HepG2 (cell line): ENCODE measurements around the gene TACO1. TPM values are rescaled to one million over a fixed set of nuclear protein-coding genes. Genes with fewer than 3 reads are reported as not detected.
A peak's percentile ranks its signal among the peaks of the same experiment; 100 is the strongest.

ENCODE experiments used
- BCL6 ChIP-seq: IDR thresholded peaks from 2 replicates; pipeline ENCODE4 v1.6.1; 2016; ENCODE audit warnings: missing genetic modification reagents, missing compliant biosample characterization
- HNF4G ChIP-seq, 2 experiments: sonication (generic) in 1 of 2; formaldehyde crosslinking in 1 of 2; IDR thresholded peaks; 2 replicates each; pipeline versions ENCODE4 v1.4.0 to v1.6.1; 2011 to 2020; ENCODE audit warnings: borderline replicate concordance in 2 of 2, low read depth in 2 of 2, mild to moderate bottlenecking in 2 of 2, low read length in 1 of 2, missing genetic modification reagents in 1 of 2, moderate library complexity in 1 of 2
- KDM2A ChIP-seq: sonication (generic); formaldehyde crosslinking; IDR thresholded peaks from 2 replicates; pipeline ENCODE4 v1.4.0; 2020; ENCODE audit warnings: low read depth, missing genetic modification reagents, borderline replicate concordance
- MTF1 ChIP-seq: sonication (generic); formaldehyde crosslinking; IDR thresholded peaks from 2 replicates; pipeline ENCODE4 v1.5.0; 2020; ENCODE audit warnings: missing genetic modification reagents
- RFXANK ChIP-seq: IDR thresholded peaks from 2 replicates; pipeline ENCODE4 v1.6.1; 2016
- SETDB1 ChIP-seq: sonication (generic); formaldehyde crosslinking; IDR thresholded peaks from 2 replicates; pipeline ENCODE4 v1.5.1; 2020; ENCODE audit warnings: missing genetic modification reagents, mild to moderate bottlenecking, borderline replicate concordance
- SMAD9 ChIP-seq: sonication (generic); formaldehyde crosslinking; IDR thresholded peaks from 2 replicates; pipeline ENCODE4 v1.5.1; 2020; ENCODE audit warnings: mild to moderate bottlenecking, missing genetic modification reagents
- ZFP37 ChIP-seq: sonication (generic); formaldehyde crosslinking; IDR thresholded peaks from 2 replicates; pipeline ENCODE4 v1.4.0; 2020; ENCODE audit warnings: missing genetic modification reagents, borderline replicate concordance
- polyA plus RNA-seq, 8 experiments: library from polyadenylated mRNA; depleted of rRNA in 3 of 8; stranded (reverse) in 7 of 8; unstranded in 1 of 8; fragments of >200 nt; fragmentation: Illumina TruSeq in 4 of 8; extraction: Trizol in 4 of 8; gene quantifications; 2 replicates each; pipeline versions ENCODE4 v1.2.1 to v1.2.3, GENCODE V29; 2011 to 2016; ENCODE audit warnings: low read depth in 4 of 8, missing spikeins in 1 of 8, mixed read lengths in 1 of 8; ENCODE audit not compliant: insufficient read depth in 1 of 8
- total RNA-seq, 5 experiments: library from RNA; depleted of rRNA; stranded (reverse); fragments of >200 nt; fragmentation: Illumina TruSeq; extraction: Trizol; gene quantifications; 2 replicates each; pipeline ENCODE4 v1.2.3, GENCODE V29; 2016; ENCODE audit warnings: low read depth in 1 of 5
- TF ChIP-seq, protein P1 (sequence below): sonication (generic); formaldehyde crosslinking; IDR thresholded peaks from 2 replicates; pipeline ENCODE4 v1.4.0; 2020; ENCODE audit warnings: missing genetic modification reagents
- TF ChIP-seq, protein P2 (sequence below), 2 experiments: IDR thresholded peaks; 2 replicates each; pipeline ENCODE4 v1.6.1; 2011 to 2012; ENCODE audit warnings: low read length in 2 of 2, borderline replicate concordance in 1 of 2, low read depth in 1 of 2, mild to moderate bottlenecking in 1 of 2, moderate library complexity in 1 of 2
- TF ChIP-seq, protein P3 (sequence below): sonication (generic); formaldehyde crosslinking; IDR thresholded peaks from 2 replicates; pipeline ENCODE4 v1.9.0; 2021; ENCODE audit warnings: missing genetic modification reagents, mild to moderate bottlenecking, borderline replicate concordance
- TF ChIP-seq, protein P4 (sequence below): sonication (generic); formaldehyde crosslinking; IDR thresholded peaks from 2 replicates; pipeline ENCODE4 v1.5.1; 2020; ENCODE audit warnings: missing genetic modification reagents, mild to moderate bottlenecking, borderline replicate concordance
- TF ChIP-seq, protein P5 (sequence below): sonication (generic); formaldehyde crosslinking; IDR thresholded peaks from 2 replicates; pipeline ENCODE4 v1.4.0; 2020; ENCODE audit warnings: missing genetic modification reagents, borderline replicate concordance

Gene TACO1
- total and polyA plus RNA-seq, 2 of the 13 experiments (the other 11 are each of a cell fraction or from before 2014, with no cell fraction given) = 34.7 to 53.6 TPM

DNA sequence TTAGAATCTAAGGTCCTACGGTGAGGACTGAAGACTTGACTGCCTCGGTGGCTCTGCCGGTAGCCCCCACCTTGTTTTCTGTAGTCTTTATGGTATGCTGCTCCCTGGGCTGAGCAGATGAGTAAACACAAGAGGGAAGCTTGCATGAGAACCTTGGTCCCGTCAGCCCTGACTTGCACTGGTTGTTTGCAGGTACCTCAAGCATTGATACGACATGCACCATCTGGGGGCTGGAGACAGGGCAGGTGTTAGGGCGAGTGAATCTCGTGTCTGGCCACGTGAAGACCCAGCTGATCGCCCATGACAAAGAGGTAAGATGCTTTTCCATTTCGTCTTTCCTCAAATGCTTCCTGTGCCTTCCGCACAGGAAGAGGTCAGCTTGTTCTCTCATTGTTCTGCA is 21.1 kb upstream of the TACO1 start (continued):
- TF ChIP-seq, protein P1, sequence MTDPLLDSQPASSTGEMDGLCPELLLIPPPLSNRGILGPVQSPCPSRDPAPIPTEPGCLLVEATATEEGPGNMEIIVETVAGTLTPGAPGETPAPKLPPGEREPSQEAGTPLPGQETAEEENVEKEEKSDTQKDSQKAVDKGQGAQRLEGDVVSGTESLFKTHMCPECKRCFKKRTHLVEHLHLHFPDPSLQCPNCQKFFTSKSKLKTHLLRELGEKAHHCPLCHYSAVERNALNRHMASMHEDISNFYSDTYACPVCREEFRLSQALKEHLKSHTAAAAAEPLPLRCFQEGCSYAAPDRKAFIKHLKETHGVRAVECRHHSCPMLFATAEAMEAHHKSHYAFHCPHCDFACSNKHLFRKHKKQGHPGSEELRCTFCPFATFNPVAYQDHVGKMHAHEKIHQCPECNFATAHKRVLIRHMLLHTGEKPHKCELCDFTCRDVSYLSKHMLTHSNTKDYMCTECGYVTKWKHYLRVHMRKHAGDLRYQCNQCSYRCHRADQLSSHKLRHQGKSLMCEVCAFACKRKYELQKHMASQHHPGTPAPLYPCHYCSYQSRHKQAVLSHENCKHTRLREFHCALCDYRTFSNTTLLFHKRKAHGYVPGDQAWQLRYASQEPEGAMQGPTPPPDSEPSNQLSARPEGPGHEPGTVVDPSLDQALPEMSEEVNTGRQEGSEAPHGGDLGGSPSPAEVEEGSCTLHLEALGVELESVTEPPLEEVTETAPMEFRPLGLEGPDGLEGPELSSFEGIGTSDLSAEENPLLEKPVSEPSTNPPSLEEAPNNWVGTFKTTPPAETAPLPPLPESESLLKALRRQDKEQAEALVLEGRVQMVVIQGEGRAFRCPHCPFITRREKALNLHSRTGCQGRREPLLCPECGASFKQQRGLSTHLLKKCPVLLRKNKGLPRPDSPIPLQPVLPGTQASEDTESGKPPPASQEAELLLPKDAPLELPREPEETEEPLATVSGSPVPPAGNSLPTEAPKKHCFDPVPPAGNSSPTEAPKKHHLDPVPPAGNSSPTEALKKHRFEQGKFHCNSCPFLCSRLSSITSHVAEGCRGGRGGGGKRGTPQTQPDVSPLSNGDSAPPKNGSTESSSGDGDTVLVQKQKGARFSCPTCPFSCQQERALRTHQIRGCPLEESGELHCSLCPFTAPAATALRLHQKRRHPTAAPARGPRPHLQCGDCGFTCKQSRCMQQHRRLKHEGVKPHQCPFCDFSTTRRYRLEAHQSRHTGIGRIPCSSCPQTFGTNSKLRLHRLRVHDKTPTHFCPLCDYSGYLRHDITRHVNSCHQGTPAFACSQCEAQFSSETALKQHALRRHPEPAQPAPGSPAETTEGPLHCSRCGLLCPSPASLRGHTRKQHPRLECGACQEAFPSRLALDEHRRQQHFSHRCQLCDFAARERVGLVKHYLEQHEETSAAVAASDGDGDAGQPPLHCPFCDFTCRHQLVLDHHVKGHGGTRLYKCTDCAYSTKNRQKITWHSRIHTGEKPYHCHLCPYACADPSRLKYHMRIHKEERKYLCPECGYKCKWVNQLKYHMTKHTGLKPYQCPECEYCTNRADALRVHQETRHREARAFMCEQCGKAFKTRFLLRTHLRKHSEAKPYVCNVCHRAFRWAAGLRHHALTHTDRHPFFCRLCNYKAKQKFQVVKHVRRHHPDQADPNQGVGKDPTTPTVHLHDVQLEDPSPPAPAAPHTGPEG = no peak
- TF ChIP-seq RFXANK (CRISPR knock-in tag) = no peak
- 0 out of 2 replicates have a peak, but pooled peaks have one; percentile 41 for TF ChIP-seq HNF4G (IDR thresholded peaks at IDR 0.05; ENCODE audit: borderline replicate concordance, low read depth, low read length)
- TF ChIP-seq HNF4G (CRISPR knock-in tag; IDR thresholded peaks at IDR 0.05; ENCODE audit: borderline replicate concordance, low read depth) = peak; percentile 87; the same call in 1 of the 2 replicates
- TF ChIP-seq, protein P2, sequence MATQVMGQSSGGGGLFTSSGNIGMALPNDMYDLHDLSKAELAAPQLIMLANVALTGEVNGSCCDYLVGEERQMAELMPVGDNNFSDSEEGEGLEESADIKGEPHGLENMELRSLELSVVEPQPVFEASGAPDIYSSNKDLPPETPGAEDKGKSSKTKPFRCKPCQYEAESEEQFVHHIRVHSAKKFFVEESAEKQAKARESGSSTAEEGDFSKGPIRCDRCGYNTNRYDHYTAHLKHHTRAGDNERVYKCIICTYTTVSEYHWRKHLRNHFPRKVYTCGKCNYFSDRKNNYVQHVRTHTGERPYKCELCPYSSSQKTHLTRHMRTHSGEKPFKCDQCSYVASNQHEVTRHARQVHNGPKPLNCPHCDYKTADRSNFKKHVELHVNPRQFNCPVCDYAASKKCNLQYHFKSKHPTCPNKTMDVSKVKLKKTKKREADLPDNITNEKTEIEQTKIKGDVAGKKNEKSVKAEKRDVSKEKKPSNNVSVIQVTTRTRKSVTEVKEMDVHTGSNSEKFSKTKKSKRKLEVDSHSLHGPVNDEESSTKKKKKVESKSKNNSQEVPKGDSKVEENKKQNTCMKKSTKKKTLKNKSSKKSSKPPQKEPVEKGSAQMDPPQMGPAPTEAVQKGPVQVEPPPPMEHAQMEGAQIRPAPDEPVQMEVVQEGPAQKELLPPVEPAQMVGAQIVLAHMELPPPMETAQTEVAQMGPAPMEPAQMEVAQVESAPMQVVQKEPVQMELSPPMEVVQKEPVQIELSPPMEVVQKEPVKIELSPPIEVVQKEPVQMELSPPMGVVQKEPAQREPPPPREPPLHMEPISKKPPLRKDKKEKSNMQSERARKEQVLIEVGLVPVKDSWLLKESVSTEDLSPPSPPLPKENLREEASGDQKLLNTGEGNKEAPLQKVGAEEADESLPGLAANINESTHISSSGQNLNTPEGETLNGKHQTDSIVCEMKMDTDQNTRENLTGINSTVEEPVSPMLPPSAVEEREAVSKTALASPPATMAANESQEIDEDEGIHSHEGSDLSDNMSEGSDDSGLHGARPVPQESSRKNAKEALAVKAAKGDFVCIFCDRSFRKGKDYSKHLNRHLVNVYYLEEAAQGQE (IDR thresholded peaks at IDR 0.05; ENCODE audit: borderline replicate concordance in 1 of 2, low read depth in 1 of 2, low read length in 2 of 2) = no peak
- no peak for TF ChIP-seq SMAD9 (CRISPR knock-in tag)
- no peak for TF ChIP-seq SETDB1
- TF ChIP-seq BCL6 (CRISPR knock-in tag) = peak; percentile 17; the same call in 1 of the 2 replicates
- no peak for TF ChIP-seq ZFP37 (CRISPR knock-in tag)
- no peak for TF ChIP-seq MTF1 (CRISPR knock-in tag)
- TF ChIP-seq, protein P3, sequence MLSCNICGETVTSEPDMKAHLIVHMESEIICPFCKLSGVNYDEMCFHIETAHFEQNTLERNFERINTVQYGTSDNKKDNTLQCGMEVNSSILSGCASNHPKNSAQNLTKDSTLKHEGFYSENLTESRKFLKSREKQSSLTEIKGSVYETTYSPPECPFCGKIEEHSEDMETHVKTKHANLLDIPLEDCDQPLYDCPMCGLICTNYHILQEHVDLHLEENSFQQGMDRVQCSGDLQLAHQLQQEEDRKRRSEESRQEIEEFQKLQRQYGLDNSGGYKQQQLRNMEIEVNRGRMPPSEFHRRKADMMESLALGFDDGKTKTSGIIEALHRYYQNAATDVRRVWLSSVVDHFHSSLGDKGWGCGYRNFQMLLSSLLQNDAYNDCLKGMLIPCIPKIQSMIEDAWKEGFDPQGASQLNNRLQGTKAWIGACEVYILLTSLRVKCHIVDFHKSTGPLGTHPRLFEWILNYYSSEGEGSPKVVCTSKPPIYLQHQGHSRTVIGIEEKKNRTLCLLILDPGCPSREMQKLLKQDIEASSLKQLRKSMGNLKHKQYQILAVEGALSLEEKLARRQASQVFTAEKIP = no peak
- TF ChIP-seq, protein P4, sequence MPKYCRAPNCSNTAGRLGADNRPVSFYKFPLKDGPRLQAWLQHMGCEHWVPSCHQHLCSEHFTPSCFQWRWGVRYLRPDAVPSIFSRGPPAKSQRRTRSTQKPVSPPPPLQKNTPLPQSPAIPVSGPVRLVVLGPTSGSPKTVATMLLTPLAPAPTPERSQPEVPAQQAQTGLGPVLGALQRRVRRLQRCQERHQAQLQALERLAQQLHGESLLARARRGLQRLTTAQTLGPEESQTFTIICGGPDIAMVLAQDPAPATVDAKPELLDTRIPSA (CRISPR knock-in tag) = no peak
- TF ChIP-seq, protein P5, sequence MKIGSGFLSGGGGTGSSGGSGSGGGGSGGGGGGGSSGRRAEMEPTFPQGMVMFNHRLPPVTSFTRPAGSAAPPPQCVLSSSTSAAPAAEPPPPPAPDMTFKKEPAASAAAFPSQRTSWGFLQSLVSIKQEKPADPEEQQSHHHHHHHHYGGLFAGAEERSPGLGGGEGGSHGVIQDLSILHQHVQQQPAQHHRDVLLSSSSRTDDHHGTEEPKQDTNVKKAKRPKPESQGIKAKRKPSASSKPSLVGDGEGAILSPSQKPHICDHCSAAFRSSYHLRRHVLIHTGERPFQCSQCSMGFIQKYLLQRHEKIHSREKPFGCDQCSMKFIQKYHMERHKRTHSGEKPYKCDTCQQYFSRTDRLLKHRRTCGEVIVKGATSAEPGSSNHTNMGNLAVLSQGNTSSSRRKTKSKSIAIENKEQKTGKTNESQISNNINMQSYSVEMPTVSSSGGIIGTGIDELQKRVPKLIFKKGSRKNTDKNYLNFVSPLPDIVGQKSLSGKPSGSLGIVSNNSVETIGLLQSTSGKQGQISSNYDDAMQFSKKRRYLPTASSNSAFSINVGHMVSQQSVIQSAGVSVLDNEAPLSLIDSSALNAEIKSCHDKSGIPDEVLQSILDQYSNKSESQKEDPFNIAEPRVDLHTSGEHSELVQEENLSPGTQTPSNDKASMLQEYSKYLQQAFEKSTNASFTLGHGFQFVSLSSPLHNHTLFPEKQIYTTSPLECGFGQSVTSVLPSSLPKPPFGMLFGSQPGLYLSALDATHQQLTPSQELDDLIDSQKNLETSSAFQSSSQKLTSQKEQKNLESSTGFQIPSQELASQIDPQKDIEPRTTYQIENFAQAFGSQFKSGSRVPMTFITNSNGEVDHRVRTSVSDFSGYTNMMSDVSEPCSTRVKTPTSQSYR = no peak; the same call in 1 of the 2 replicates
- no peak; the same call in 1 of the 2 replicates for TF ChIP-seq KDM2A (CRISPR knock-in tag)
